GM18858 (cell line): ENCODE results near the gene COPZ1.

ENCODE experiments used
- ATAC-seq: cut with Tn5 transposase; IDR thresholded peaks from one replicate; pipeline ENCODE4 v1.9.1; 2021; ENCODE audit not compliant: unreplicated experiment

COPZ1 gene

DNA sequence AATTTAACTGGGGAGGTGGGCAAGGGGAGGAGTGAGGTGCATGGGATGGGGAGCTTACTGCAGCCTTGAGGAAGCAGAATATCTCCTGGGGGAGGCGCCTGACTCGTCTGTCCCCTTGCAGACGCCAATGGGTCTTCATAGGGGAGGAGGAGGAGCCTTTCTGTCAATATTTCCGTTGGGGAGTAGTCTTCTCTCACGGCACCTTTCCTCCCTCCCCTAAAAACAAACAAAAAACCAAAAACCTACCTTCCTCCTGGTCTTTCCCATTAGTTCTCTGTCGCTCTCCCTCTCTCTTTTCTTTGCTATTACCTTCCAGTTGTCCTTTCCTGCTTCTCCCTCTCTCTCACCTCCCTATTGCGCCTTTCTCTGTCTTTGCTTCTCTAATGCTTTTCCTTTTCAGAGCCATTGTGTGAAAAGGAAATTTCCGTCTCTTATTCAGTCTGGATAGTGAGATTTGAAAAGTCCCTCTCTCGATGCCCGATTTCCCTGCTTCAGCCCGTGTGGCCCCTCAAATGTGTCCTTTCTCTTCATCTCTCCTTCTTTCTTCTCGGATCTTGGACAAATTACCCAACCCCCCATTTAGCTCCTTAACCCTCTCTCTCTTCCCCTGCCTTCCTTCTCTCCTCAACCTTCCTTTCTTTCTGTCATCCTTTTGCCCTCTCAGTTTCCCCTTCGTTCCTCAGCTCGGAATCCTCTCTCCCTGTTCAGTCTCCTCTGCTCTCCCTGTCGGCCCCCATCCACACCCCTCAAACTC, 33.4 kb downstream of the COPZ1 start:
- ATAC-seq = no peak

DNA sequence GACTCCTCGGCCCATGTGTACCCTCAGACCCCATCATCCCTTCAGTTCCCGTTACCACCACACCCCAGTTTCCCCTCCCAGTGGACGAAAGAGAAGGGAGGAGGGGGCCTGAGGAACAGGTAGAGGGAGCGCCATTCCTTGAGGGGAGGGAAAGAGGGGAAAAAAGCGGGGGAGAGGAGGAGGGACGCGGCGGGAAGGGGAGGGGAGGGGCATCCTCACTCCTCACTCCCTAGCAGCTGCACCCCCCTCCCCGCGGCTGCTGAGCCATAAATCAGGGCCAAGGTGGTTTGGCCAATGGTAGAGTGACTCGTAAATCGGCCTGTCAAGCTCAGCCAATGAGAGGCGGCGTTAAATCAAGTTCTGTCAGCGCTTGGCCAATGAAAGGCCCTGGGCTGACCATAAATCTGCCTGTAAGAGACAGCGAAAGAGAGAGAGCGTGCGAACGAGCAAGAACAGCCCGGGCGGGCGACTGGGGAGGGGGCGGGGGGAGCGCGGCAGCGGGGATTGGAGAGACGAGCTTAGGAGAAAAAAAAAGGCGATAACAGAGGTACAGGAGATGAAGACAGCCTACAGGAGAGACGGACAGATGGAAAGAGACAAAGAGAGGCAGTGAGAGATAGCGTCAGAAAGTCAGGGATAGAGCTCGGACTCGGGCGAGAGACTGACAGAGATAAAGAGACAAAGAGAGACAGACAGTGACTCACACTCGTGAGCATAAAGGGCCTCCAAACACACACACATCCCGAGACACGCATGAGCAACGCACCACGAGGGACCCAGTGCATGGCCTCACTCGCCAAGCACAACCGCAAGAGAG, 34.2 kb downstream of the COPZ1 start:
- ATAC-seq = peak; percentile 97

DNA sequence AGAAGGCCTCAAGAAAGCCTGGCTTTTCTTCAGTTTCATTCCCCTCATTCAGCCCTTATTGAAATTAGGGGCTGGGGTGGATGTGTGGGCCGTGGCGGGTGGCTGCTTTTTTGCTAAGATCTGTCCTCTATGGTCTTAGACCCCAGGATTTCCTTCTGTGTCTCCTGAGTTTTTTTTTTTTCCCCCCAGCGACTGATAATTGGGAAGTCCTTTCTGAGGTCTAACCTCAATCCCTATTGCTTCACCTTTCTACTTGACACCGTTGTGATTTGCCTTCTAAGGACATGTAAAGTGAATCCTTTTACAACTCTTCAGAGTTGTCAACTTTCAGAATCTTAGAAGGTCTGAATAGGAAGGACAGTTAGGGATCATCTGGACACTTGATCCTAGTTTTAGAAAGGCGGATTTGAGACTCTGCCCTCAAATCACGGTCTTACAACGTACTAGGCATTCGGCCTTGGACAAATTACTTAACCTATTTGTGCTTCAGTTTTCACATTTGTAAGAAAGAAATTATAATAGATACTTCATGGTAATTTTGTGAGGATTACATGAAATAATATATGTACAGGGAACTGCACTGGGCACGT, 34.9 kb downstream of the COPZ1 start:
- no peak for ATAC-seq

DNA sequence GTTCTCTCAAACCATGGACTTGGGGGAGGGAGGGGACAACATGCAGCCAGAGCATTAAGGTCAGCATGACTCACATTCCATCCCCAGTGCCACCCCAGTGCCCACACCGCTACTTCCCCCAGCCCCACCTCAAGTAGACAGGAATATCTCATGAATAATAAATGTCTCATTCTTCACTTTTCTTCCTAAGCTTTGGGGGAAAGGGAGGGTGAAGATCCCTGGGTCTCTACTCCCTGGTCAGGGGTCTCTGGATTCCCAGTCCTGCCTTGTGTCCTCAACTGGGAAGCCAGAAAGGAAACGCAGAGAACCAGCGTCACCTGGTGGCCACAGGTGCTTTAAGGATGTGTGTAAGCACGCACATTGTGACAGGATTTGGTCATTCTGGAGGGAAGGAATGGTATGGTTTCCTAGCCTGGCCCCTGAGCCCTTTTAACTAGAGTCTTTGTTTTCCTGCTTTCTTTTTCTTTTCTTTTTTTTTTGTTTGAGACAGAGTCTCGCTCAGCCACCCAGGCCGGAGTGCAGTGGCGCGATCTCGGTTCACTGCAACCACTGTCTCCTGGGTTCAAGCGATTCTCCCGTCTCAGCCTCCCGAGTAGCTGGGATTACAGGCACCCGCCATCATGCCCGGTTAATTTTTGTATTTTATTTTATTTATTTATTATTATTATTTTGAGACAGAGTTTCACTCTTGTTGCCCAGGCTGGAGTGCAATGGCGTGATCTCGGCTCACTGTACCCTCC, 36.0 kb downstream of the COPZ1 start:
- no peak for ATAC-seq

DNA sequence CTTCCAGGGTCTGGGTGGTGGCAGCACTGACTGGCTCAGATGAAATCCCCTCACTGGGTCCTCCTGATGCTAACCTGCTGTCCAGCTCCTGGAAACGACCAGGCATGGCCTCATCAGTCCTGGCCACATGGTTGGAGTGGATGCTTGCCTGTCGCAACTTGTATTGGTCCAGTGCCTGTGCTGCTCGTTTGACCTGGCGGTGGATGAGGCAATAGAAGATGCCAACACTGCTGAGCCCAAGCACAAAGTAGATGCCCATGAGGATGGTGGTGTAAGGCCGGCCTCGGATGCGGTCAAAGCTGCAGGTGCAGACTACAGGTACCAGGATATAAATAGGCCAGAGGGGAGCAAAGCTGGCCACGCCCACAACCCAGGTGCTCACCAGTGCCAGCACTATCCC, 38.1 kb downstream of the COPZ1 start:
- ATAC-seq = no peak

DNA sequence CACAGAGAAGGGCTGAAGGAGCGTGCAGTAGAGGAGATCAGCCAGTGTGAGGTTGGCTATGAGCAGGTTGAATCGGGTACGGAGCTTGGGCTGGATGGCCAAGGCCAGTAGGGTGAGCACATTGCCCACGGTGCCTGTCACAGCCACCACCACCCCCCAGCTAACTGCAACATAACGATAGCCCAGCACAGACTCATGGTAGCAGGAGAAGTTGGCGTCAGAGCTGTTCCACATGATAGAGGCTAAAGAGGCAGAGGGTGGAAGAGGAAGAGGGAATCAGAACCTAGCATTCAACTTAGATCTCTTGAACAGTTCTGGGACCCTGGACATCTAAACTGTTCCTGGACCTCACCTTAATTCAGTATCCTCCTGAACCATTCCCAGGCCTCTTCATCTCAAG, 38.7 kb downstream of the COPZ1 start:
- ATAC-seq = no peak

DNA sequence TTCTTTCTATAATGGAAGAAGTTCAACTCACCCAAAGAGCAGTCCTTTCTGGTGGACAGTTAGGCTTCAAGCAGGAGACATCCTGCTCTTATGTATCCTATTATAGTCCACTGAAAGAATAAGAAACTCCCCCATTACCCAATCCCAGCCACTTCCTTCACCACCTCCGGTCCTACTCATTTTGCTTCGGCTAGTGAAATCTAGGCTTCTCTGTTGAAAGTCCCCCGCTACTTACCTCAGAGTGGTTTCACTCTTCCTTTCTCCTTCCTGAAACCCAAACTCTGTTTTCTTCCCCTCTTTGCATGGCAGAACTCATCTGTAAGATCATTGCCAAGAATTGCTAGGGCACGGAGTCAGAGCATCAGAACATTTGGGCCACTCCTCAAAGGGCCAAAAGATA, 39.5 kb downstream of the COPZ1 start, which contains the start of gene GPR84:
Gene GPR84 (minus strand): TSS at position 74 of the 400 bp plus-strand sequence. CDS start 635 bp downstream, outside the sequence.
- no peak for ATAC-seq

DNA sequence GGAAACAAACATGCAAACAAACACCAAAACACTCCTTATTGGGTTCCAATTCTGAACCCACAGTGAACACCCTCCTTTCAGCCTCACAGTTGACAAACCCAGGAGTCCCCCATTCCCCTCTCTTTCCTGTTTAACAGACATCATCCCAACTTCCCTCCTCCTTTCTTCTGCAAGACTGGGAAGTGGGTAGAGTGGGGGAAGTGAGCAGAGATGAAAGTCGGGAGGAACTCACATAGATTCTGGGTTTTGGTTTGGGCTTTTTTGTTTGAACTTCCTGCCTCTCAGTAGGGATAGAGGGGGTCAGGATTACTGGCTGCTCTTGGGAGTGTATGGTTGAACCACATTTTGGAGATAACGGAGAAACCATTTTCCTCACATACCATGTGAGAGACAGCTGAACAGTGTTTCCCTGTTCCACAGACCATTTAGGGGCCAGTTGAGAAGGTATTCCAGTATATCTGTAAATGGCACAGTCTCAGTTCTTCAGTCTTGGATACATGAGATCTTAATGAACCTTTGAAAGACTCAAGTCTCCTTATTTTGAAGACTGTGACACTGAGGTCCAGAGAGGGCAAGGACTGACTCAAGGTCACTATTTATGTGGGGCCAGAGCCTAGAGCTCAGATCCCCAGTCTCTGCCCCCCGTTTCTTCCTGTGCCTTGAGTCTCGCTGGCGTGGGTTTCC, 43.2 kb downstream of the COPZ1 start:
- ATAC-seq = peak; percentile 14

DNA sequence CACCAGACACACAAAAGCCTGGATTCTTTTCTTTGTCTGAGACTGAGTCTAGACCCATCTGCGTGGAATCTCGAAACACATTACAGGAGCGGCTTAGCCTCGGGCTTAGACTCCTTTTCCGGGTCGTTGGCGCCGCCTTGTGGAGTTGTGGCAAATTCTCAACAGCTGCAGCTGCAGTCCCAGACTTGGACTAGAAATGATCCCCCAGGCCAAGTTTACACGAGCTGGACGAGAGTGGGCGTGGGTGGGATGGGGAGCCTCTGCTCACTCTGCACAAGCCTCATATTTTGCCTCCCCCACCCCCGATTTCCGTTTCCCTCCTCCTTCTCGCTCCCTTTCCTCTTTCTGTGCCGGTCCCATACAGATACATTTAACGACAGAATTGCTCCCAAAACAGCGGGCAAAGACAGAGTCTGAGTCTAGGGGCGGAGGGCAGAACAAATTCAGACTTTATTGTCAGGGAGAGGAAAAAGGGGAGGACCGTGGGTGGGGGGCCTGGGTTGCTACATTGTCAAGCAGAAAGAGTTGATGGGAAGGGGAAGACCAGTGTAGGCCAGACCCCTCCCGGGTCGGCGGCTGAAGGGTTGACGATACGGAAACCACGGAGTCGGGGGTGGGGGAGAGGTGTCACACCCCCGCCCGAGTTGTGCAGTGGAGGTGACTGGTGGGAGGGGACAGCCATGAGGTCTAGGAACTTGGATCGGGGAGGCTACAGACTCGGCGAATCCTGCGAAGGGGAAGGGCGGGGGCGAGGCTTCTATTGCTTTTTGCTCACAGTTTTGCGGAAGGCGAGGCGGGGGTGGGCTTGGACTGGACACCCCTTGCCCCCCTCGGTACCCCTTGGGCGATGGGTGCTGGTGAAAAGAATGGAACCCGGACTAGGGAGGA, 44.0 kb downstream of the COPZ1 start:
- peak; percentile 66 for ATAC-seq

DNA sequence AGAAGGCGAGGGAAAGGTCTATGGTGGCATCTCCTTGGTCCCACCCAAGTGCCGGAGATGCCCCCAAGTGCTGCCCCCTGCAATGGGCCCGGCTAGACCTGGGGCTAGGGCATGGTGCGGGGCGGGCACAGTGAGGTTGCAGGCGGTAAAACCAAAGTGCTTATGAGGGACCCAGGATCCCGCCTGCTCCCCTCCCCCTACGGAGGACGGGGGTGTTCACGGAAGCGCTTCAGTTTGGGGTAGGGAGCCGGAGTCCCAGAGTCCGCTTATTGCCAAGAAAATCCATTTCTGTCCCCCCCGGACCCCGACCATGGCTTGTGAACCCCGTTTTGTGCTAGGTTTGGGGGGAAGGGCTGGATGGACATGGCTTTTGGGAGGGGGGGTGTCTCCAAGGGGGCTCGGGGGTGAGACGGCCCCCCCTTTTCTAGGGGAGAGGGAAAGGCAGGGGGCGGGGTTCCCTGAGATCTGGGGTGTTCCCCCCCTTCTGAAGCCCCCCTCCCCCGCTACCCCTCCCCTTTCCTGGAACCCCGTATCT, 44.7 kb downstream of the COPZ1 start:
- no peak for ATAC-seq

DNA sequence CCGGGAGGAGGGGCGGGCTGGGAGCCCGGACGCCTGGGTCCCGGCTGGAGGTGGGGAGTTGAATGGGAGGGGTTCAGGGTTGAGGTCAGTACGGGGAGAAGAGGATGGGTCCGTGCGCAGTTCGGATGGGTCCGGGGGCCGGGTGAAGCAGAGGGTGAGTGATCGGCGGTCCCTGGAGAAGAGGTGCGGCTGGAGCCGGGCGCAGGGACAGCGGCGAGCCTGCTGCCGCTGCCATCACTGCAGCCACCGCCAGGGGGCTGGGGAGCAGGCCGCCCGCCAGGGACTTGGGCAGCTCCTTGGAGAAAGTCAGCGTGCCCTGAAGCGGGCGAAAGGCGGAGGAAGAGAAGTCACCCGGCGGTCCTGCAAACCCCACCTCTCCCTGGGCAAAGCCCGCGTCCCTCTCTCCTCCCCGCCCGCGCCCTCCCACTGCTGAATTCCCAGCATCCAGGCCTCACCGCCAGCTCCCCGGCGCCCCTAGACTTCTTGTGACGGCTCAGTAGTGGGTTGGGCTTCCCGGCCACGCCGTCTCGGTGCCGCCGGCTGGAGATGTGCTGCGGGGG, 45.3 kb downstream of the COPZ1 start:
- no peak for ATAC-seq

DNA sequence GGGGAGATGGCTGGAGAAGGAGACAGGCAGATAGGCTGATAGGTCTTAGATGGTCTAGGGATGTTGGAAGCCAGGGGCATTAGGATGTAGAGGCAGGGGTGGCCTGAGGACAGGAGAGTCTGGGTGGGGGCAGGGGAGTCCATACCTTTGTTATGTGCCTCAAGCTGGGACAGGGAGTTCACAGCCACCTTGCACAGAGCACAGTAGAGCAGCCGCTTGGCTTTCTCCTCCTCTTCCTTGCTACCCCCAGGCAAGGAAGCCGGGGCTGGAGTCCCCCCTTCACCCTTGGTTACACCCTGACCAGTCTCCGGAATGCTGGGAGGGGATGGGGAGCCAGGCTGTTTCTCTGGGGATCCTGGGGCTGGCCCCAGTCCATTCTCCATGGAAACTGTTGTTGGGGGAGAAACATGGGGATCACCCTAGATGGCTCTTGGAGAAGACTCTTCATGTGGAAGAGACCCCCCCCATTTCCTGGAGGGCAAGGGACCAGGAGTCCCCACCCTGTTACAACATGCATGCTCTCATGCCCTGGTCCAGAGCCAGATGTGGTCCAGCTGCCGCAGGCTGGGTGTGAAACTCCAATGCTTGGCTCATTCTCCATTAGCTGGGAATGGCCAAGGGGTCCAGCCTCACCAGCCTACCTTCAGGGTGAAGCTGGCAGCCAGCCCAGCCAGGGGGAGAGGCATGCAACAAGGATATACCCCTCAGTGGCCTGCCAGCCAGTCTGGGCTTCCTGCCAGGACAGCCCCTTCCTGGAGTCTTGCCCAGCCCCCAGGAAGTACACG, 46.6 kb downstream of the COPZ1 start:
- no peak for ATAC-seq

DNA sequence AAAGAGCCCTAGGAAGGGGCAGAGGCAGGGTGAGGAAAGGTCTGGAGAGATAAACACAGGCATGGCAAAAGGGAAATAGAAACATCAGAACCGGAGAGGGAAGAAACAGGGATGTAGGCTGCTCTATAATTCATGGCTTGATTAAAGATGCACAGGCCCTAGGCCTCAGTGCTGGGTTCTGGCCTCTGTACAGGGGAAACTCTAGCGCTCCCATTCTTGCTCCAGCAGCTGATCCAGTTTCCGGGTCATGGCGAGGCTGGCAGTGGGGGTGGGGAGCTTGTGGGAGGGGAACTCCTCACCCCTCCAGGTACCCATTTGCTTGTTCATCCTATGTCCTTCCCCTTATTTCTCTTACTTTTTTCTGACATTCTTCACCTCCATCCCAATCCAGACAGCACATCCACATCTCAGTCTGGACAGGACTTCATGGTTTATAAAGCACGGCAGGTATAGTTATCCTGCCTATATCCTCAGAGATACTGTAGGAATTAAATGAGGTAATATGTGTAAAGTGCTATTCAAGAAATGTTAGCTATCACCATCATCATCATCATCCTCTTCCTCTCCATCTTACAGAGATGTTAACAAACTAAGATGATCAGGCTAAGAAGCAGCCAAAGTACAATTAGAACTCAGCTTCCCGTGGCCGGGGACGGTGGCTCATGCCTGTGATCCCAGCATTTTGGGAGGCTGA, 47.3 kb downstream of the COPZ1 start:
- no peak for ATAC-seq

DNA sequence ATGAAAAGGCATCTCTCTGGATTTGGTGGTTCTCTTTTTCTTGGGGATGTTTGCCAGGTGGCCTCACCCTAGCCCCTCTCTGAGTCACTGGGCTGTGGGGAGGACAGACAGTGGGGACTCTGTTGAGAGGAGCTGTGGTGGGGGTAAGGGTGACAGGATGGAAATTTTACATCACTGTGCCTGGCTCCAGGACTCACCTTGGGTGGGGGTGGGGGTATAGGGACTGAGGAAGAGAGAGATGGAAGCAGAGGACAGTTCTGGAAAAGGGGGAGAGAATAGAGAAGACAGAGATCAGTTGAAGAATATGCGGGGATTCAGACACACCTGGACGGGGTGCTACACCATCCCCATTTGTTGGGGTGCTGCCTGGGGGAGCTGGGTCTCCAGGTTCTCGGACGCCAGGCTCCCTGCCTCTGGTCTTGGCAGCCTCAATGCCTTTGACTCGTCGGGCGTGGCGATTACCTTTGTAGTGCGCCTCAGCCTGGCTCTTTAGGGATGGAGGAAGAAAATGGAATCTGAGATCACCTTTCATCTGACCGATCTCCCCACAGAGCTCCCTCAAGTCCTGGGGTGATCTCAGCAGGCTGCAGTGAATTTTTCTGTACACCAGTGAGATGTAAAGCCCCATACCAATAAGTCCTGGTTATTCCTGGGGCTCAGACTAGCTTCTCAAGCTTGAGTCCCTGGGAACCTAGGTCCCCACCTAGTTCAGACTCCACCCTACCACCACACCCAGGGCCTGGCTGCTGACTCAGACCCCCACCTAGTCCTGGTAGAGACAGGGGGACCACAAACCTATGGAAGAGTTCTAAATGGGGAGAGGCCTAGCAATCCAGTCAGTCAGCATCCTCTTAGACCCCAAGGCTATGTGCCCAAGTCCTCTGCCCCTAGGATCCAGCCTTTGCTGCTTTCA, 49.0 kb downstream of the COPZ1 start:
- no peak for ATAC-seq

DNA sequence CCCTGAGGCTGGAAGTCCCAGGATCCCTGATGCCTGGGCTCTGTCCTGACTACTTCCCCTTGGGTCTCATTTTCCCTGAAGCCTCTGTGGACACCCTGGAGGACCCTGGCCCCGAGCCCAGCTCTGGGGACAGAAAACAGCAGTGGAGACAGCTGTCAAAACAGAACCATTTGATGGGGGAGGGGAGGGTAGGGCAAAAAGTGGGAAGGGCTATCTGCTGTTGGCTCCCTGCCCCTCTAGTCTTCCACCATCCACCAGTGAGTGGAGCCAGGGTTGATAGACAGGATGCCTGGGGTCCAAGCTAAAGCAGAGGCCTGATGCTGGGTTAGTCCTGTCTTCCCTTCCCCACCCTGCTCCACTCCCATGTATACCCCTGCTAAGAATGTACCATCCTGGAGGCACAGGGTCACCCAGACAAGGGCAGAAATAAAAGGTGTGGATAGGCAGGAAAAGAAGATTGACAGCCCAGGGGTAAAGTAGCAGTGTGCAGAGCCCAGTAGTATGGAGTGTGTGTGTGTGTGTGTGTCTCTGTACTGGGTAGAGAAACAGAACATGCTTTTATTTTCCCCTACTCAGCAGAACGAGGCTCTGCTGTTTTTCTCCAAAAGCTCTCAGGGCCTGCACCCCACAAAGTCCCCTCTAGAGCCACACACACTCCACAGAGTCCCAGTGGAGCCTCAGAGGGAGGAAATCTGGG, 49.8 kb downstream of the COPZ1 start:
- no peak for ATAC-seq

DNA sequence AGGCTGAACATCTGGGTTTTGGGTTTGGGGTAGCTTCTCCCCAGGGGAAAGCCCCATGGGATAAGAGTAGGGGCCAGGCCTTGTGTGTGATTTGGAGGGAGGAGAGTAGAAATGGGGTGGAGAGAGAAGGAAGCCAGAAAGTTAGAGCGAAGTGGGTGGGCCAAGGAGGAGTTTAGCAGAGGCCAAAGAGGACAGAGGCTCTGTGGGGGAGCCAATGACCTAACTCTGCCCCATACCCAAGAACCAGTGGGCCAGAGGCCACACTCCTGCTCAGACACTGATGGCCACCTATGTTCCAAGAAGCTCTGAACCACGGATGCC, 50.3 kb downstream of the COPZ1 start:
- ATAC-seq = no peak
